HAP-1 (cell line): ENCODE measurements around the gene CUL1.
A peak's percentile ranks its signal among the peaks of the same experiment; 100 is the strongest.

Source experiments
- DNase-seq, 2 experiments: peaks; one replicate each; pipeline ENCODE4 v3.0.0-alpha.2; 2016 to 2020; ENCODE audit warnings: low spot score in 2 of 2
- H3K27me3 ChIP-seq: fragments of 250-450 bp; sonication (Bioruptor Pico); 2 replicates; pipeline ENCODE4 v1.5.1; 2020; ENCODE audit warnings: low read depth, mild to moderate bottlenecking, moderate library complexity
- H3K36me3 ChIP-seq: fragments of 250-450 bp; sonication (Bioruptor Pico); replicated peaks from 2 replicates; pipeline ENCODE4 v1.5.1; 2020; ENCODE audit warnings: mild to moderate bottlenecking
- H3K4me1 ChIP-seq: fragments of 250-450 bp; sonication (Bioruptor Pico); 2 replicates; pipeline ENCODE4 v1.5.1; 2020; ENCODE audit warnings: mild to moderate bottlenecking
- H3K4me3 ChIP-seq: fragments of 250-450 bp; sonication (Bioruptor Pico); 2 replicates; pipeline ENCODE4 v1.5.1; 2020; ENCODE audit warnings: mild to moderate bottlenecking, moderate library complexity
- H3K9me3 ChIP-seq: fragments of 250-450 bp; sonication (Bioruptor Pico); 2 replicates; pipeline ENCODE4 v1.5.1; 2020; ENCODE audit warnings: mild to moderate bottlenecking, moderate library complexity
- in situ Hi-C: fragments of 300-500 bp; cut with MboI; formaldehyde crosslinking; loops from 3 replicates; pipeline ENCODE4 v1.14.3; 2020; ENCODE audit warnings: low sequenced_read_pairs, inconsistent platforms, mixed read lengths

The CUL1 gene

DNA sequence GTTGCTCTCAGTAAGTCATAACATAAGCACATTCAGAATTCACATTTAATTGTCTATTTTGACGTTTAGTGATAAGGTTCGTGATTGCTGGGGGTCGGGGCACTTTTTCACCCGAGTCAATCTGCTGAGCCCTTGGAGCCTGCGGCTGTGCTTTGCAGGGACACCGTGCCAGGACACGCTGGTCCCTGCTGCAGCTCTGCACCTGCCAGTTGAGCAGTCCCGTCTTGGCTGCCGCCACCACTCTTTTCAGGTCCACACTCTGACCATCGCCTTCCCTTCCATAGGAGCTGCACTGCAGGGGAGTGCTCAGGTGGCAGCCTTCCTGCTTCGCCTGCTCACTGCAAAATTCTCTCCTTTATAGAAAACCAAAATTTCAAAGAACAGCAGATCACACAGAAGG is 36.4 kb downstream of the CUL1 start:
- Histone ChIP-seq H3K4me3 (no peak overlapping the region), H3K27me3 (no peaks in the 10 kb centered on the region), H3K4me1 (no peaks in the 10 kb centered on the region), H3K9me3 (no peaks in the 10 kb centered on the region), H3K36me3 (peaks cover 48% of the 10 kb centered on the region)
- DNase-seq: no peak
- in situ Hi-C loops: no loop called here

DNA sequence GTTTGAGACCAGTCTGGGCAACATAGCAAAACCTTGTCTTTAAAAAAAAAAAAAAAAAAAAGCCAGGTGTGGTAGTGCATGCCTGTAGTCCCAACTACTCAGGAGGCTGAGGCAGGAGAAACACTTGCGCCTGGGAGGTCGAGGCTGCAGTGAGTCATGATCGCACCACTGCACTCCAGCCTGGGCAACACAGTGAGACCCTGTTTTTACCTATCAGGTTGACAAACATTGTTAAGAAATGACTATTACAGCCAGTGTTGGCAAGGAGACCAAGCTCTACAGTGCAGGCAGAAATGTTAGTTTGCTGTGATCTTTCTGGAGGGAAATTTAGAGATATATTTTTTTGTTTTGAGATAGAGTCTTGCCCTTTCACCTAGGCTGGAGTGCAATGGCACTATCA is 37.3 kb downstream of the CUL1 start:
- Histone ChIP-seq H3K4me3 (no peak overlapping the region), H3K9me3 (no peaks in the 10 kb centered on the region), H3K27me3 (no peaks in the 10 kb centered on the region), H3K4me1 (no peaks in the 10 kb centered on the region), H3K36me3 (peaks cover 49% of the 10 kb centered on the region)
- in situ Hi-C loops: no loop called here
- DNase-seq: no peak

DNA sequence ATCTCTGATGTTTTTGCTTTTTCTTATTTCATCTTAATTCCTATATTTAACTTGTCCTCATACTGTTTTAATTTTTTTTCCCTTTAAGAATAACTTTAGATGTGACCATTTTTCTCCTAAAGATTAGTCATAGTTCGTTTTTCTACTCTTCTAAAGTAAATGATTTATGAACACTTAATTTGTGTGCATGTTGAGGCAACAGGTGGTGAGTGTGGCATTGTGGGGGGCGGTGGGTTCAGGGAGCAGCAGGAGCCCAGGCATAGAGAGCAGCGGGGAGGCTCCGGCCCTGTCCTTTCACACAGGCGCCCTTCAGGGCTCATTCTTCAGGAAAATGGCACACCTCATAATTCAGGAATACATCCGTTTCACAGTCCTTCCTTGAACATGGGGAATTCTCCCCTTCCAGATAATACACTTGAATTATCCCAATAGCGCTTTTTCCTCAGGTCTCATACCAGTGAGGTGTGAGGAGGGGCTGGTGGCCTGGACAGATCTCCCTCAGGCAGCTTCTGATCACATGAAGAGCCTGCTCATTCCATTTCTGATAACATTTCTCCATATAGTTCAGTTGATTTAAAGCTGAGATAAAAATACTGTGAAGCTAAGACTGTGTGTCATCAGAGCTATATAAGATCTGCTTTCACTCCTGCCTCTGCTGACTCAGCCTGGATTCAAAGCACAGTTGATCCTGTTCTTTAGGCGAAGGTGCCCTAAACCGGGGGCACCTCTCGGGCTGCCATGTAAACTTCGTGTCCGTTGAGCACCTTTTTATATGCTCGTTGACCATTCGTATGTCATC is 40.2 kb downstream of the CUL1 start:
- Histone ChIP-seq H3K27me3 (no peaks in the 10 kb centered on the region), H3K4me1 (no peaks in the 10 kb centered on the region), H3K4me3 (no peak overlapping the region), H3K9me3 (no peaks in the 10 kb centered on the region), H3K36me3 (peaks cover 26% of the 10 kb centered on the region)
- DNase-seq: no peak
- in situ Hi-C loops: no loop called here

DNA sequence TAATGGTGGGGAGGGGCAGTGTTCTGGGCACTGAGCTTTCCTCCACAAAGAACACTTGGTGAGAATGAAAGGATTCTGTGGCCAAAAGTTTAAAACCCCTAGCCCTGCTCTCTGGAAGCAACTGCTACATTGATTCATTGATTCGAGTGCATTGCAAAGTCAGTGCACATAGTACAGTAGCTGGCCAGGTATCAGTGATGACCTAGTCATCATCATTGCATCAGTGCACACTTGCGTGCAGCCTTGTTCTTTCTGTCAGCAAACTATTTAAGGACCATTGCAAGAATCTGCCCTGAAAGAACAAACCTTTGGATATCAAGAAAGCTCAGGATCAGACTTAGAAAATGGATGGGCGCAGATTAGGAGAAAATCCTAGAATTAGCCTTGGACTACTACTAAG is 47.4 kb downstream of the CUL1 start:
- Histone ChIP-seq H3K4me3 (no peak overlapping the region), H3K4me1 (no peaks in the 10 kb centered on the region), H3K36me3 (no peaks in the 10 kb centered on the region; the same call in 1 of the 2 replicates), H3K9me3 (no peaks in the 10 kb centered on the region), H3K27me3 (no peaks in the 10 kb centered on the region)
- in situ Hi-C loops: no loop called here
- DNase-seq: no peak

DNA sequence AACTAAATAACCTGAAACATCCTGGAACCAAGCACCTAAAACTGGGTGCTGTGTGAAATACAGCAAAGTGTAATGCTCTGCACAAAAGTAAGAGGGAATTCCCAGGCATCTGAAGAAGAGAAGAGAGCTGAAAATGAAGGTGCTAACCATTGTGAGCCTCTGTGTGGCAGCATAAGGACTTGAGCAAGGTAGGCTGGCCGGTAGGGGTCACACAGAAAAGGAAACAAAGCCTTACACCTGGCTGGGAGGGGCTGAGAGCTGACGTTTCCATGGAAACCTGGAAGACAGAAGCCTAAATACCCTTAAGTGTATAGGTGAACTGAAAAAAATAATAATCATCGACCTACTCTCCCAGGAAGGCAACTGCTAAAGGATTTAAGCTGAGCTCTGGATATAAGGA is 48.6 kb downstream of the CUL1 start:
- no peaks in the 10 kb centered on the region for H3K27me3 ChIP-seq
- peak in 1 of 2 experiments; percentile 17 for DNase-seq
- no peaks in the 10 kb centered on the region for H3K9me3 ChIP-seq
- H3K4me1 ChIP-seq: no peaks in the 10 kb centered on the region
- H3K4me3 ChIP-seq: no peak overlapping the region
- in situ Hi-C loops: no loop called here
- H3K36me3 ChIP-seq: no peaks in the 10 kb centered on the region; the same call in 1 of the 2 replicates

DNA sequence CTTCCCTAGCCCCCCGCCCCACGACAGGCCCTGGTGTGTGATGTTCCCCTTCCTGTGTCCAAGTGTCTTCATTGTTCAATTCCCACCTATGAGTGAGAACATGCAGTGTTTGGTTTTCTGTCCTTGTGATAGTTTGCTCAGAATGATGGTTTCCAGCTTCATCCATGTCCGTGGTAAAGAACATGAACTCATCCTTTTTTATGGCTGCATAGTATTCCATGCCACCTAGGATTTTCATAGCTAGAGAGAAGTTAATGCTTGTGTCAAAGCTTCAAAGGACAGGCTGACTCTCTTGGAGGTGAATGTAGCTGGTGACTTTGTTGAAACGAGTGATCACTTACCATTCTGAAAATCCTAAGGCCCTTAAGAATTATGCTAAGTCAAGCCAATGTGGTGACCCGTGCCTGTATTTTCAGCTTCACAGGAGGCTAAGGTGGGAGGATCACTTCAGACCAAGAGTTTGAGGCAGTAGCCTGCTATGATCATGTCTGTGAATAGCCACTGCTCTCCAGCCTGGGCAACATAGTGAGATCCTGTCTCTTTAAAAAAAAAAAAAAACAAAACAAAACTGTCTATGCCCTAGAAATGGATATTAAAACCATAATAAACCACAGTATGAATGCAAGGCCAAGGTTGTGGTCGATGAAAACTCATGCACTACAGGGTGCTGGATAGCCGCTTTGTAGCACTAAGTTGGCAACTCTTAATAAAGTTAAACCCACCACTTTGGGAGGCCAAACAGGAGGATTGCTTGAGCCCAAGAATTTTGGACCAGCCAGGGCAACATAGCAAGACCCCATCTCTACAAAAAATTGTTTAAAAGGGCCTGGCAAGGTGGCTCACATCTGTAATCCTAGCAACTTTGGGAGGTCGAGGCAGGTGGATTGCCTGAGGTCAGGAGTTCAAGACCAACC is 52.0 kb downstream of the CUL1 start:
- DNase-seq: no peak
- no peak overlapping the region for H3K4me3 ChIP-seq
- no peaks in the 10 kb centered on the region for H3K9me3 ChIP-seq
- no peaks in the 10 kb centered on the region for H3K27me3 ChIP-seq
- H3K36me3 ChIP-seq: no peaks in the 10 kb centered on the region; the same call in 1 of the 2 replicates
- in situ Hi-C loops: no loop called here
- no peaks in the 10 kb centered on the region for H3K4me1 ChIP-seq

DNA sequence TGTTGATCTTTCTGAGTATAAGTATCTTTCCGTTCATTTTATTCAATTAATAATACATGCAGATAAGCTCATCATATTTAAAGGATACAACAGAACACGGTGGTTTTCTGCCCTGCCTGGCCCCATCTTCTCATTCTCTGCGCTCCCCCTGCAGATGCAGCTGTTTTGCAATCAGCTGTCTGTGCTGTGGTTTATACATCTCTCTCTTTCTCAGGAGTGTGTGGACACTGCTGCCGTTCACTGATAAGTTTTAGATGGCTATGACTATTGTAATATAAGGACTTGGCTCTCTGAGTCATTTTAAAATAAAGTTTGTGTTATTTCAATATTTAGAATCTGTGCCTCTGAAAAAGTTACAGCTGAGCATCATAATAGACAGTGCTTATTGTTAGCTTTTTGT is 54.5 kb downstream of the CUL1 start:
- no peaks in the 10 kb centered on the region; the same call in none of the 2 replicates for H3K36me3 ChIP-seq
- in situ Hi-C loops: no loop called here
- H3K9me3 ChIP-seq: no peaks in the 10 kb centered on the region
- H3K4me3 ChIP-seq: no peak overlapping the region
- no peaks in the 10 kb centered on the region for H3K4me1 ChIP-seq
- no peaks in the 10 kb centered on the region for H3K27me3 ChIP-seq
- no peak for DNase-seq

DNA sequence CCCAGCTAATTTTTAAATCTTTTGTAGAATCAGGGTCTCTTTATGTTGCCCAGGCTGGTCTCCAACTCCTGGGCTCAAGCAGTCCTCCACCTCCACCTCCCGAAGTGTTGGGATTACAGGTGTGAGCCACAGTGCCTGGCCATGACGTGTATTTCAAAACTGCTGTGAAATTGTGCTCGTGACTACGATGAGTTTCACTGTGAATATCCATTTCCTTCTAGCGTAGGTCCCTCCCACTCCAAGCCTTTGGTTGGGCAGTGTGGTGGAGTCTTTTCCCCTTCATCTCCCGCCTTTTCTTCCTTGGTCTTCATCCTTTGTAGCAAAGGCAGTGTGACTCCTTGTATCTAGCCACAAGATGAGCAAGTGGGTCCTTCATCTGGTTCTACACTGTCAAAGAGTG is 56.2 kb downstream of the CUL1 start:
- Histone ChIP-seq H3K36me3 (peaks cover 6% of the 10 kb centered on the region), H3K27me3 (no peaks in the 10 kb centered on the region), H3K4me3 (no peak overlapping the region), H3K9me3 (no peaks in the 10 kb centered on the region), H3K4me1 (no peaks in the 10 kb centered on the region)
- DNase-seq: no peak
- in situ Hi-C loops: no loop called here

DNA sequence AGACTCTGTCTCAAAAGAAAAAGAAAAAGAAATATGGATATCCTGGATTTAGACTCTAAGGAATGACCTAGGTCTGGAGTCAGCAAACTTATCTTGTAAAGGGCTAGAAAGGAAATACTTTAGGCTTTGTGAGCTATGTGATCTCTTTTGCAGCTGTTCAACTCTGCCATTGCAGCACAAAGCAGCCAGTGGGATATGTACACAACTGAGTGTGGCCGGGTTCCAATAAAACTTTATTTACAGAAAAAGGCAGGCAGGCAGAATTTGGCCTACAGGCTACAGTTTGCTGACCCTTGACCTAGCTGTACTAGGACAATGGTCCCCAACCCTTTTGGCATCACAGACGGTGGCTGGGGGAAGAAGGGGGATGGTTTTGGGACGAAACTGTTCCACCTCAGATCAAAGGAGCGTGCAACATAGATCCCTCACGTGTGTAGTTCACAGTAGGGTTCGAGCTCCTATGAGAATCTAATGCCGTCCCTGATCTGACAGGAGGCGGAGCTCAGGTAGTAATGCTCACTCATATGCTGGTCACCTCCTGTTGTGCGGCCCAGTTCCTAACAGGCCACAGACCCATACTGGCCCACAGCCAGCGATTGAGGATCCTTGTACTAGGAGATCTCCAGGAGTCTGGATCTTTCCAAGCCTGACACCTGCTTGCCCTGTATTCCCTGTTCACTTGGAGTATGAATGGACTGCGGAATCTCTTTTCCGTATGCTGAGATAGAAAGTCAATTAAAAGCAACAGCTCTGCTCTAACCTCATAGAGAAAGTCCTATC is 63.0 kb downstream of the CUL1 start:
- in situ Hi-C loops: no loop called here
- no peak overlapping the region for H3K4me3 ChIP-seq
- H3K27me3 ChIP-seq: no peaks in the 10 kb centered on the region
- peaks cover 24% of the 10 kb centered on the region for H3K36me3 ChIP-seq
- H3K9me3 ChIP-seq: no peaks in the 10 kb centered on the region
- no peak for DNase-seq
- no peaks in the 10 kb centered on the region for H3K4me1 ChIP-seq

DNA sequence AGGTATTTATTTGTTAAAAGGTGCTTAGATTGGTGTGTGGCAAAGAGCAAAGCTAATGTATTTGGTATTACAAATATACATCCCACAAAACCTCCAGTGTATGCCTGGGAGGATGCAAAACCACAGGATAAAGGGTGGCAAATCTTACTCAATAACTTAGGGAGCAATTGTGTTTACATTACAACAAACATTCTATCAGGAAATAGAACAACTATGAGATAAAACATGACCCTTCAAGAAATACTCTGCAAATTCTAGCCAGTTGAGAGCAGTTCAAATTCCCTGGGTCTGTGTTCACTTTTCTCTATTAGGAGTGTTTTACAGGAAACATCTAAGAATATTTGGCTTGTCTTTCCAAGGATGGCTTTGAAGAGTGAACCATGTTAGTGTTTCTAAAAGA is 64.9 kb downstream of the CUL1 start:
- DNase-seq: no peak
- Histone ChIP-seq H3K4me1 (no peaks in the 10 kb centered on the region), H3K4me3 (no peak overlapping the region), H3K27me3 (no peaks in the 10 kb centered on the region), H3K36me3 (peaks cover 35% of the 10 kb centered on the region), H3K9me3 (no peaks in the 10 kb centered on the region)
- in situ Hi-C loops: no loop called here

DNA sequence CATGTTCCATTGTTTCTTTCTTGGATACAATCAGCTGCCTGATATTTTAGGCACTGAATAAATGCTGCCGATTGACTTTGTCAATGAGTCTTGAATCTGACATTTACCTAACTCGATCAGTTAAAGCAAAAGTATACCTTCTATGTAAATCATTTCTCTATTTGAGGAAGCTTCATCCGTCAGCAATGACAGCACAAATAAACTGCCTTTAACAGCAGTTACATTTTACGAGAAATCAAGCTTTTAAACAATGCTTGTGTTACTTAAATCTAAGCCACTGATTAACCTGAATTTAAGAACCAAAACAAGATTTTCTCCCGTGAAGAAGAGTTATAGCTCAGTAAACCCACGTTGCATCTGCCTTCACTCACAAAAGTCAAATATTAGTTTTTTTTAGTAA is 71.3 kb downstream of the CUL1 start:
- Histone ChIP-seq H3K4me3 (no peak overlapping the region), H3K27me3 (no peaks in the 10 kb centered on the region), H3K4me1 (no peaks in the 10 kb centered on the region), H3K36me3 (peaks cover 36% of the 10 kb centered on the region), H3K9me3 (no peaks in the 10 kb centered on the region)
- in situ Hi-C loops: no loop called here
- no peak for DNase-seq

DNA sequence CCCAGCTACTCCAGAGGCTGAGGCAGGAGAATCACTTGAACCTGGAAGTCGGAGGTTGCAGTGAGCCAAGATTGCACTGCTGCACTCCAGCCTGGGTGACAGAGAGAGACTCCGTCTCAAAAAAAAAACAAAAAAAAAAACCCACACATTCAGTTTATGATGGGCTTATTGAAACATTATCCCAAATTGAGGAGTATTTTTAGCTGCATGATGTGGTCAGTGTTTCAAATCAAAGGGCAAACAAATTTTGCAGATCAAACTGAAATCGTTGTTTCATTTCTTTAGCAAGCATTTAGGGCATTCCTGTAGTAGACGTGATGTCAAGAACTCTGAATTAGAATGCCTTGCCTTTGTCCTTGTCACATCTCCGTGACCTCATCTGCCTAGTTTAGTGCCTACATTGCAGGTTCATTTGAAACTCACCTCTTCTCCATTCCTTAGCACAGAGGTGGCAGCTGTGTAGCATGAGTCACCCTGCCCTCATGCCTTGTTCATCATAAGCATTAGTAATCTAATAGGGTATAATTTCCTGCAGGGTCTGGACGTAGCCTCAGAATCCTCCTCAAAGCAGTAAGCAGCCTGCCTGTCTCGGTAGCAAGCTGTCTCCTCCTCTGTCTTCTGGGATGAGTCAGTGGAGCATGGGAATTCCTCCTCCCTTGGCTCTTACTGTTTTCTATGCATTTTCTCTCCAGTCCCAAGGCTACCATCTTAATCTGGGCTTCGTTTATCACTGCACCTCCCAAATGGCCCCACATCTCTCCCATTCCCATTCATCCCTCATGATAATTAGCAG is 73.8 kb downstream of the CUL1 start:
- no peak overlapping the region for H3K4me3 ChIP-seq
- no peaks in the 10 kb centered on the region for H3K9me3 ChIP-seq
- H3K36me3 ChIP-seq: peaks cover 32% of the 10 kb centered on the region
- no peaks in the 10 kb centered on the region for H3K27me3 ChIP-seq
- in situ Hi-C loops: no loop called here
- no peaks in the 10 kb centered on the region for H3K4me1 ChIP-seq
- DNase-seq: no peak

DNA sequence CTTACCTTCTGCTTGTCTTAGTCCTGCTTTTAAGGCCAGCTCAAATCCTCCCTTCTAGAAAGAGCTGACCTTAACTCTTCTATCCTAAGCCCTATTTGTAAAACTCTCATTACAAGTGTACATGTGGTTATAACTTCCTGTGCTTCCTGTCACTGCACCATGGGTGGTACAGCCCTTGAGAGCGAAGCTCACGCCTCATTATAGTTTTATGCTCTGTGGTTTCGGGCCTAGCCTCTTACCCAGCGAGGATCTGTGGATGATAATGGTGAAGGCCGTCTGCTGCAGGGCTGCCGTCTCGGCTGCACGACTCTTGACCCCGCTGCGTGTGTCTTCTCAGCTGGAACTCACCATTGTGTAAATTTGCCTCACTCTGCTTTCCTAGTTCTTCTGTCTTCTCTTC is 74.6 kb downstream of the CUL1 start:
- Histone ChIP-seq H3K4me3 (no peak overlapping the region), H3K36me3 (peaks cover 30% of the 10 kb centered on the region), H3K9me3 (no peaks in the 10 kb centered on the region), H3K4me1 (no peaks in the 10 kb centered on the region), H3K27me3 (no peaks in the 10 kb centered on the region)
- DNase-seq: no peak
- in situ Hi-C loops: no loop called here
